GM21360 (cell line): ENCODE results near the gene CDH23.

Experiments
- ATAC-seq: cut with Tn5 transposase; IDR thresholded peaks from one replicate; pipeline ENCODE4 v1.9.1; 2021; ENCODE audit warnings: mild to moderate bottlenecking, moderate library complexity; ENCODE audit not compliant: unreplicated experiment

Gene CDH23

DNA sequence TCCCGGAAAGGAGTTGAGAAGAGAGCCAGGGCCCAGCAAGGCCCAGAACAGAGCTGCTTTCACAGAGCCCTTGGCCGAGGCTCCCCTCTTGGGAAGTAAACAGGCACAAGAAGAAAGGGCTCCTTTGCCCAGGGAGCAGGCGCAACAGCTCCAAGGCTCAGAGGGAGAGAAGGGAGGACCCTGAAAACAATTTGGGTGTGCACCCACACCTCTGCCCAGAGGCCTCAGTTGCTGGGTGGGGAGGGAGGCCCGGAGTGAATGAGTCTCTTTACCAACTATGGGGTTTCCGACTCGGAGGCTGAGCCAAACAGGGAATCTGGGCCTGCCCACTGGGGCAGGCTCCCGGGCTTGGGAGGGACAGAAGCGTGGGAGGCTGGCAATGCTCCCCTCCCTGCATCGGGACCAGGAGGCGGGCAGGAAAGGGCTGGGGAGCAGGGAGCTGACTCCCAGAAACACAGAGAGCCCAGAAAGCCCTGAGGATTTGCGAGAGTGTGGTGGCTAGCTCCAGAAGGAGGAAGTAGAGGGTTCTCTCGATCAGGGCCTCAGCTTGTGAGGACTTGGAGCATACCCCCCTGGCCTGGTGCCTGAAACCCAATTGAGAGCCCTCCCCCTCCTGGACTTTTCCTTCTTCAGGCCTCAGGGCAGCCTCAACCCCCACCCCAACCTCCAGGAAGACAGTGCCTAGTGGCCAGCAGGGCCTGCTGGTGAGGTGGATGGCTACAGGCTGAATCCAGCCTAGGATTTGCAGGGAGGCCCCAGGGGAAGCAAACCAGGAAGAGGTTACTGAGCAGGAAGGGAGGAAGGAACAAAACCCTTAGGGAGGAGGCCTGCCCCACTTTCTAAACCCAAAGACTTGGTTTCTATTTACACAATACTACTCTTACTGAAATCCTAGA is 316.7 kb downstream of the CDH23 start:
- ATAC-seq = no peak

DNA sequence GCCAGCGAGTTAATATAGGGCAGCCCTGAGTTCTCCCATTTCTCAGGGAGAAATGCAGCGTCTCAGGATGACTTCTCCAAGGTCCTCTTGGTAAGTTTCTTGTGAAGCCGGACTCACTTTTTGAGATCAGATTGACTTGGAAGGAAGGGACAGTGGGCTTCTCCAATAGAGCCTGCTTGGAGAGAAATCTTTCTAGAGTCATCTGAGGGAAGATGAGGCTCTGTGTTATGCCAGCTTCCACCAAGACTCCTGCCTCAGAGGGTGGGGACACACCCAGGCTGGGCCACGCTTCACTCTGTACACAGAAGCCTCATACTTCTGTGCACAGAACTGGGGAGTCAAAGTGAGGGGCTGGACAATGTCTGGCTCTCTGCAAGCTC is 317.3 kb downstream of the CDH23 start:
- ATAC-seq = no peak

DNA sequence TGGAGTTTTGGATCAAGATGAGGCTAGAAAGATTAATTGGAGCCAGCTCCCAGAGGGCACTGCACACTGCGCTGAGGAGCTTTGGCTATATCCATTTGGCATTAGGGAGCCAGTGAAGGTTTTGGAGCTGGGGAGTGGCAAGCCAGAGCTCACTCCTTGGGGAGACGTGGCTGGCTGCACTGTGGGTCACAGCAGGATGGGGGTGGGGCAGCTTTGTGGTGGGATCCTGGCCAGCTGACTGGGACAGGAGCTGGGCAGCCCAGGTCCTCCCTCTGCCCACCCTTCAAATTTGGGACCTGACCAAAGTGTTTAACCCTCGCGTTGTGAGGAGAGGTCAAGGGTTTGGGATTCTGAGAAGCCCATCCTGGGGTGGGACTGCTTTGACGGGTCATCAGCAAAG is 317.9 kb downstream of the CDH23 start:
- no peak for ATAC-seq

DNA sequence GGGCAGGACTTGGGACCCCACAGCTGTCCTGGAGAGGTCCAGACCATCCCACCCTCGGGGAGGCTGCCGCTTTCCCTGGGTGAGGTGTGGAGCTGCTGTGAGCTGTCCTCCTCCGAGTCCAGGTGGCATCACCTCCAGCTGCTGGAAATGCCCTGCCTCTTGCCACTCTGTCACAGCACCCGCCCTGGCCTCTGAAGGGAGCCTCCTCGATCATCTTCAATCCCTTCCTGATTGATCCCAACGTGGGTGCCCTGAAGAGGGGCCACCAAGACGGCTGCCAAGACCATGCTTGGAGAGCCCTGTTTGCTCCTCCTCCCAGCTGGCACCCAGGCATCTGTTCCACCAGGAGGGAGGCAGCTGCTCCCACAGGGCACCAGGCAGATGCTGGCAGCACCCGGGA is 318.3 kb downstream of the CDH23 start:
- no peak for ATAC-seq

DNA sequence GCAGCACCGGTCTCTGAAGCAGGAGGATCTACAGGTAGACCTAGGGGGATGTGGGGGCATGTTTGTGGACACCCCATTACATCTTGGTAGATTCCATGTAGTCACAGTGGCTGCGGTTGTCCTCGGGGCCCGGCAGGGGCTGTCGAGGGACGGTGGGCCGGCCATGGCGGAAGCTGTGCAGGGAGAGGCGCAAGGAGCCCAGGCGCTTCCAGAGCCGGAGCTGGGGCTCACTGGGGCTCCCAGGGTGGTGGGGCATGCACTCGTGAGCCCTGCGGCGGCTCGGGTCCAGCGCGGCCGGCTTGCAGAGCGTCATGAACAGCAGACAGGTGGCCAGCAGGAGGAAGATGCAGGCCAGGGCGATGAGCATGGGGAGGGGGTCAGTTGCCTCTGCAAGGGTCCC is 319.1 kb downstream of the CDH23 start:
- no peak for ATAC-seq

DNA sequence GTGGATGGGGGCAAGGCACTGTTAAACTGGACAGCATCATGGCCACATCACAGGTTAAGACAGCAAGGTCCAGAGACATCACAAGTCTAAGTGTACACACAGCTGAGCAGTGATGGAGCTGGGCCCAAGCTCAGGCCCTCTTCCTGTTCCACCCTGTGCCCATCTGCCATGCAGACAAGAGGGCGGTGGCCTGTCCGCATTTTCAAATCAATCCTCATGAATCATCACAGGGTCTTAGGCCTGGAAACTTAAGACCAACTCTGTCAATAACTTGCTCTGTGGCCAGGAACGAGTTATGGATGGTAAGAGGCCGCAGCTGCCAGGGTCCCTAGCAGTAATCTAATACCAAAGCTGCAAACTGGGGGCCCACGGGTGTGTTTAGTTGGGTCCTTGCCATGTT is 319.7 kb downstream of the CDH23 start:
- ATAC-seq = no peak

DNA sequence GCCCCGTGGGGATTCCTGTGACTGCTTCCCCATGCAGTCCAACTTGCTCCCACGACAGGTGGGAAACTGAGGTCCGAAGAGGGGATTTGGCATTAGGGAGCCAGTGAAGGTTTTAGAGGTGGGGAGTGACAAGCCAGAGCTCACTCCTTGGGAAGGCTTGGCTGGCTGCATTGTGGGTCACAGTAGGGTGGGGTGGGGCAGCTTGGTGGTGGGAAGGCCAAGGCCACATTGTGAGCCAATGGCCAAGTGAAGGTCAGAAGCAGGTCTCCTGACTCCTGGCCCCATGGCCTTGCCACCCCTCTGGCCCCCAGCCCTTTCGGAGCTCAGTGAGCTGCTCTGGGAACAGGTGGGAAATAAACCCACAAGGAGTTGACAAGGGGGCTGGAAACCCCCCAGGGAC is 320.3 kb downstream of the CDH23 start:
- ATAC-seq = no peak

DNA sequence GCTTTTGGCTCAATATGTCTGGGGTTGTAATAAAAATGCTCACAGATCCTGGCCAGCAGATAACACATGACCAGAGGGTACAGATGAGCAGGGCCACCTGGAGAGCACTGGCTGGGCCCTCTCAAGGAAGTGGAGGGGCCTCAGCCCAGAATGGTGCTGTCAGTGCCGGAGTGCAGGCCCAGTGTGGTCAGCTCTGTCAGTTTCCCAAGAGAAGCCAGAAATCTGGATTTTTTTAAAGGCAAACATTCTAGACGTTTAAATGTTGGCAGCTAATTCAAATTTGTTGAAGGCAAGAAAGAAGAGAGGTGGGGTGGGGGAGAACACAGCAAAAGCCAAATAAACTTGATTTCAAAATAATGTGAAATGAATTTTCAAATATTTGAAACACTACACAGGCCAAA is 320.8 kb downstream of the CDH23 start:
- ATAC-seq = no peak

DNA sequence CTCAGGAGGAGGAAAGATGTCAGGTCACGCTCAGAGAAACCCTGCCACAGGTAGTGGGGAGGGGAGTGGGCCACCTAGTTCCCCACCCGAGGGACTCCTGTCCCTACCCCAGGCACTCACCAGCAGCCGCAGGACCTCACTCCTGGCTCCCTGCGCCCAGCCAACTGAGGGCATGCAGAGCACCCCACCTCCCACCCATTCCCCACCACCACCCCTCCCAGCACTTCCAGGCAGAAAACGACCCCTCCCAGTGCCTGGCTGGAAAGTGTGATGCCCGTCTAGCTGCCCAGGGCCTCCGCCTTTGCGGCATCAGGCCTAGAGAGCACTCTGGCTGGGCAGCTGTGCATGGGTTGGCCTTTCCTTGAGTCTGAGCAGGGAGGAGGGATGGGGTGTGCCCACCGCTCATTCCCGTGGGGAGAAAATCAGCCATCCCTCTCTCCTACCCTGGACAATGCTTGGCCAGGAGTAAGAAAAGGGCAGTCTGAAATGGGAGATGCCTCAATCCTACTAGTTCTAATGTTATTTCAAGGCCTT is 321.5 kb downstream of the CDH23 start:
- ATAC-seq = no peak

DNA sequence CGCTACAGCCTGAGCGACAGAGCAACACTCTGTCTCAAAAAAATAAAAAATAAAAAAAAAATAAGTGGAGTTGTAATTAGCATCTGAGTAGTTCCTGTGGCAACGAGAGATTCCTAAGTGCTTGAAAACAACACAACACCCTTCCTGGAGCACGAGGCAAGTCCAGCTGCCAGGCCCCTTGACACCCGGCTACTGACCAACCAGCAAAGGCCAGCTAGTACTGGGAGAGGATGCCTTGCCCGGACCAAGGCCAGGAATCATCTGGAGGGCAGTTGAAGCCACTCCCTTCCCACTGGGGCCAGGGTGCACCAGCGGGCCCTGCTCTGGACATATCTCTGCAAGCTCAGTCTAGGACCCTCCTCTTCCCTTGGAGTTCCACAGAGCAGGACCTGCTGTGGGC is 322.3 kb downstream of the CDH23 start:
- ATAC-seq = no peak

DNA sequence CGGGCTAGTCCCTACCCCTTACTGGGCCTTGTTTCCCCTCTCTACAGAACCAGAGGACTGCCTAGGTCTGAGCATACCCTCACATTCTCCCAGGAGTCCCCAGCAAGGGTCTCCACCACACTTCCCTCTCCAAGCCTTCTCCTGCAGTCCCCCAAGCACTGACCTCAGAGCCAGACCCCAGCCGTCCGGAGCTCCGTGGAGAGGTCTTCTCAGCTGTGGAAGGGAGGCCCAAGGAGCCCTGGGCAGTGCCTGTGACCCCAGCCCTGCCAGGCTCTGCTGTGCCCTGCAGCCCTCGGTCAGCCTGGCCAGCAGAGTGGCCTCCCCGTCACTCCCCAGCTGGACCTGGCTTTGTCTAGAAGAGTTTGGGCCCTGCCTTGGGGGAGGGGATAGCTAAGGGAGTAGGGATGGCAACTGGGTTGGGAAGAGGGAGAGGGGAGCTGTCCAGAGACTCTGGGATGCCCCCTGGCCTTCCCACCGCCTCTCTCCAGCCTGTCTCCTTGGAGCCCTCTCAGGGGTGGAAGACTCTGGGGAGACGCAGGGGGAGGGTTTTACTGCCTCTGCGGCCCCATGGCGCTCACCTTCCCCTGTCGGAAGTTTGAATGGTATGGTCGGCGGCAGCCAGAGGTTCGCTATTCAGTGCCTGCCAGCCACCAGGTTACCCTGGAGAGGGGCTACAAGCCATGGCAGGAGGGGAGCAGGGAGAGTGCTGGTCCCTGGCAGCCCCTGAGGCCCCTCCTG is 322.9 kb downstream of the CDH23 start, which contains the start of gene C10orf105:
C10orf105 (minus strand) TSS at position 315 of the 738 bp plus-strand sequence. CDS start 3,441 bp downstream, outside the sequence.
- no peak for ATAC-seq

DNA sequence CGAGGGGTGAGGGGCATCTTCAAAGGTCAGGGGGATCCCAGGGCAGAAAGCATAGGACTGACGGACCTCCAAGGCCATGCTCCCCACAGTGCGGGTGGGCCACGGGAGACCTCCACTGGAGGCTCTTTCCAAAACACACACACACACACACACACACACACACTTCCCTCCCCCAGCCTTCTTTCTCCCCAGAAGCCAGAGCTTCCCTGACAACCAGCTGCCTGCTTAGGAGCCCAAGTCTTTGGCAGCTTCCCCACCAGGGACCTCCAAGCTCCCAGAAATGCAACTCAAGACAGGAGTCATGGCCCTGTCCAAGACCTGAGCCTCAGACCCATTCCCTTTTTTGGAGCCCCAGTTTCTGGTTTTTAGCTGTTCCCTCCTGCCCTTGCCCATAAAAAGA is 323.6 kb downstream of the CDH23 start:
- ATAC-seq = no peak

DNA sequence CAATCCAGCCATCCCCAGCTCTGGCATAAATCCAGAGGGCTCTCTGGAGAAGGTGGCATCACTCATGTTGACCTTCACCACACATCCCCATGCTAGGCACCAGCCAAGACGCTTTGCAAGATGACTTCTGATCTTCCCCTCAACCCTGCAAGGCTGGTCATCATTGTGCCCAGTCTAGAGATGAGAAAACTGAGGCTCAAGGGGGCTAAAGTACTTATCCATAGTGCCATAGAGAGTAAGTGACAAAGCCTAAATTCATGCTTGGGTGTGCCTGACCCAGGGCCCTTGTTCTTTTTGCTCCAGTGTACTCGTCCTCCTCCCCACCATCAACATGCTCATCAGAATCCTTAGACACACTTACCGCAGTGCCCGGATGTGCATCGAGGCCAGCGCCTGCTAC is 324.6 kb downstream of the CDH23 start:
- ATAC-seq = no peak

DNA sequence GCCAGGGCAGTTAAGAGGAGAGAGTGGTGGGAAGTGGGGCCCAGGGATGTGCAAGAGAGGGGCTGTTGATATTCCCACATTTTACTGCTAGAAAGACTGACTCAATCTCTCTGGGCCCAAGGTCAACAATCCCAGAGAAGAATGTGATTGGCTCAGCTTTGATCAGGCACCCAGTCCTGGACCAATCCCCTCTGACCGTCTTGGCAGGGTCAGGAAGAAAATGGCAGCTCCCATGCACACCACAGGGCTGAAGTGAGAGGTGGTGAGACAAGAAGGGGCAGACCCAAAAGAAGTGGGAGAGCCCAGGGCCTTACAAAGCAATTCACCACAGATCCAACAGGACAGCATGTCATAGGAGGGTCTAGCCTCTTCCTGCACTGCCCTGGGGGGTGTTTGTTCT is 326.1 kb downstream of the CDH23 start:
- no peak for ATAC-seq

DNA sequence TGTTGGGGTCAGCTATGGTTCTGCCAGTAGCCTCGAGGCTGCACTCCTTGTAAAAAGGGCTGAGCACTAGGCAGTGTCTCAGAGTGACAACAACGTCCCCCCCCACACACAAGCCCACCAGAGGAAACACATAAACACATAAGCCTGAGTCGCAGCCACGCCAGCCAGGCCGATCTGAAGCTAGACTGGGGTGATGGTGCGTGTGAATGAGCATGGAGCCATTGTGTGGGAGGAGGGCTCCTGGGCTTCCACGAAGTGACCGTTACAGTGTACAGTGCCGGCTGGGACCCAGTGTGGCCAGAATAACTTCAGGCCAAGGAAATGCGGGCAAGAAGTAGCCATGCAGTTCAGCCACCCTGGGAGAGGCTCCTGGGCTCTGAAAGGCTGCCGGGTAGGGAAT is 326.6 kb downstream of the CDH23 start:
- ATAC-seq = no peak

DNA sequence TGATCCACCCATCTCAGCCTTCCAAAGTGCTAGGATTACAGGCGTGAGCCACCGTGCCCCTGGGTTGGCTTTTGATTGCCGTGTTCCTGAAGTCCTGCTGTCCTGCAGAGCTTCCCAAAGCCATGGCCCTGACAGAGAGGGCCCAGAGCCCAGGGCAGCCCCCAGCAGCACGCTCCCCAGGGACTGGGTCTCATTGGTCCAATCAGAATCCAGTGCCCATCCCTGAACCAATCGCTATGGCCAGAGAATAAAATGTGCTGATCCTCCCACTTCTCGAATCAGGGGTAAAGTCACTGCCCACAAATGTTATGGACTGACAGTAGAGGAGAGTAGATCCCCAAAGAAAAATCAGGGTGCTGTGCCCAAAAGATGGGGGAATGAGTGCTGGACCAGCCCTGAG is 327.8 kb downstream of the CDH23 start:
- ATAC-seq = no peak

DNA sequence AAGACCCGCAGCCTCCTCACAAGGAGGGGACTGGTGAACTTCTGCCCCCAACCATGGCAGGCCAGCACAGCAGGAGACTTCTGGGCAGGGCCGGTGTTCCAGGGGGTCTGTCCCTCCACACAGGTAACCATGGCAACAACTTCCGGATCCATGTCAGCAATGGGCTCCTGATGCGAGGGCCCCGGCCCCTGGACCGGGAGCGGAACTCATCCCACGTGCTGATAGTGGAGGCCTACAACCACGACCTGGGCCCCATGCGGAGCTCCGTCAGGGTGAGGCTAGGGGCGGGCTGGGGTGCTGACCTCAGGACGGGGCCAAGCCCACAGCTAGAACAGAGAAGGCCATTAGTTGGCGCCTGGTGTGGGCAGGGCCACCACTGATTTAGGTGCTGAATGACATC is 328.5 kb downstream of the CDH23 start:
- no peak for ATAC-seq

DNA sequence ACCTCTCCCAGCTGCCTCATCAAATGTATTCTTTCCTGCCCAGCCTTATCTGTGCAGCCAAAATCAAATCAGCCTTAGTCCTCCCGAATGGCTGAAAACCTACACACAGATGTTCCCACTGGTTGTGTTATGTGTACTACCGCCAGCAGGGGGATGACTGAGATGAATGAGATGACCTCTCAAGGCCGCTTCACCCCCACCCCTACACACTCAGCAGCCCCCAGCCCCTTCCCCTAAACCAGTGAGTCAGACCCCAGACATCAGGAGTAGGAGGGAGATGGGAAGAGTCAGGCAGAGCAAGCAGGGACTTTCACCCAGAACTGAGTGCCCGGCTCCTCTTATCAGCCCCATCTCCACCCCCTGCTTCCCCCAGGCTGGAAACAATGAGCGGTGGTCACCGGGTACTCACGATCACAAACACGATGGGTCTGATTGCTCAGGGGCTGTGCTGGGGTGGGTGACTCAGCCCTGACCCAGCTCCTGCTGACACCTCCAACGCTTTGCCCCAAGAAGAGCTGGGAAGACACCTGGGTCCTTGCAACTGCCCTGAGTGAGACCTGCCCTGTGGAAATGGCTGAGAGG is 329.4 kb downstream of the CDH23 start:
- no peak for ATAC-seq

DNA sequence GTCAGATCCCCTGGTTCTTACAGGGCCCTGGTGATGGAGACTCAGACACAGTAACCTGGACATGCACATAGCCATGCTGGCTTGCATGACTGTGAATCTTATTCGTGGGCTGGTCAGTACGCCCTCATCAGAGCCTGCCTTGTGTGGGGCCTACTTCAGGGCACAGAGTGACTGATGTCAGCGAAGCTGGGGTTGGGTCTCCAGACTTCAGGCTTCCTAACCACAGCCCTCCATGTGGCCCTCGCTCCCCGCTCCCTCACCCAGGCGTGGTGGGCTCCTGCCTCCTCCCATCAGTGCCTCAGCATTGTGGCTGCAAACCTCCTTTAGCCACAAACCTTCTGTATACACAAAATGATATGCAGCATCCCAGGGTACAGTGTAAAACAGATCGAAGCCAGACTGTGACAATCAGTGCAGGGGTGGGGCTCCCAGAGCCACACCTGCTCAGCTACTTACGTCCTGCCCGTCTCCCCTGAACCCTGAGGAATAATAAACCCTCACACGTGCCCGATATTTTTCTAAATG is 329.9 kb downstream of the CDH23 start:
- ATAC-seq = no peak

DNA sequence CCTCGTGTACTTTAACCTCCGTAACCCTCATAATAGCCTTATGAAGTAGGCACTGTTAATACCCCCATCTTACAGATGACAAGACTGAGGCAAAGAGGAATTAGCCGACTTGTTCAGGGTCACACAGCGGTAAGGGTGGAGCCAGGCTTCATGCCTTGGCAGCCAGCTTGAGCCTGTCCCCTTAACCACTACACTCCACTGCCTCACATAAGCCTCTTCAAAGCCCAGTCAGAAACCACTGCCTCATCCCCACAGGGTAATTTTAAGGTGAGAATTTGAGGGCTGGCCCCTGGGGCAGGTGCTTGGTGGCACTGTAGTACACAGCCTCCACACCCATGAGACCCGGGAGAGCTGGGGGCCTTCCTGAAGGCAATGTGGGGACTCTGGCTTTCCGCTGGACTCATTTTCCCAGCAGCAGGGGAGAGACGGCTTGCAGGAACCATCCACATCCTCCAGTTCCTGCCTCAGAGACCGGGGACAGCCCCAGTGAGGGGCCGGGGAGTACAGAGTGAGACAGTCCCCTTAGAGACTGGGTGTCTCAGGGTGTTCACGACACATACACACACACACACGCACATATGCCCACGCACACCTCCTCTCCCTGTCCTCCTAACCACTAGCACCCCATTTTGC is 330.5 kb downstream of the CDH23 start:
- peak; percentile 39 for ATAC-seq
